HG03575 (cell line): Measurements from ENCODE around the gene FN1.
"Not testable (repeated sequence)": the region's sequence is repeated elsewhere in the genome, so short reads cannot be mapped to it uniquely, and the experiment has no call there.

Experiments used
- ATAC-seq: cut with Tn5 transposase; IDR thresholded peaks from one replicate; pipeline ENCODE4 v1.9.1; 2021; ENCODE audit not compliant: unreplicated experiment, insufficient number of reproducible peaks, low FRiP score; ENCODE audit errors: extremely low read depth

The FN1 gene

GRCh38 chr2:215411941-215412743, 23.7 kb downstream of the FN1 start:
- ATAC-seq: no peak

GRCh38 chr2:215410932-215411285, 25.0 kb downstream of the FN1 start:
- ATAC-seq: no peak

DNA sequence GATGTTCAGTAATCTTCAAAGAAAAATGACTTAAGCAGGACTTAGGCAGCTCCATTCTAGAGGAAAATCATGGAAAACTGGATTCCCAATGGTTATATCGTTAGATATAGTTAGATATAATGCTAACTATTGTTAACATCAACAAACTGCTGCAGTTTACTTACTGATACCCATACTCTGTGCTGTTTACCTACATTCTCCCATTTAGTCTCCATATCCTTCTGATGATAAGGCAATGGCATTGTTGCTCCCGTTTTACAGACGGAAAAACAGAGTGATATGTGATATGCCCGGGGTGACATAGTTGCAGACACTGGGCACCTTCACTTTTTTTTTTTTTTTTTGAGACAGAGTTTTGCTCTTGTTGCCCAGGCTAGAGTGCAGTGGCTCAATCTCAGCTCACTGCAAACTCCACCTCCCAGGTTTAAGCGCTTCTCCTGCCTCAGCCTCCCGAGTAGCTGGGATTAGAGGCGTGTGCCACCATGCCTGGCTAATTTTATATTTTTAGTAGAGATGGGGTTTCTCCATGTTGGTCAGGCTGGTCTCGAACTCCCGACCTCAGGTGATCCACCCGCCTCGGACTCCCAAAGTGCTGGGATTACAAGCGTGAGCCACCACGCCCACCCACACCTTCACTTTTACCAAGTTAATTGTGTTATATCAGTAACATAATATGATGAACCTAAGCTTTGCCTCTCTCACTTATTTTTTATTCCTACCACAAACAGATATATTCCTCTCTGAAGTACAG, 25.5 kb downstream of the FN1 start:
- ATAC-seq: not testable (repeated sequence)

GRCh38 chr2:215409331-215410127, 26.3 kb downstream of the FN1 start:
- ATAC-seq: no peak

DNA sequence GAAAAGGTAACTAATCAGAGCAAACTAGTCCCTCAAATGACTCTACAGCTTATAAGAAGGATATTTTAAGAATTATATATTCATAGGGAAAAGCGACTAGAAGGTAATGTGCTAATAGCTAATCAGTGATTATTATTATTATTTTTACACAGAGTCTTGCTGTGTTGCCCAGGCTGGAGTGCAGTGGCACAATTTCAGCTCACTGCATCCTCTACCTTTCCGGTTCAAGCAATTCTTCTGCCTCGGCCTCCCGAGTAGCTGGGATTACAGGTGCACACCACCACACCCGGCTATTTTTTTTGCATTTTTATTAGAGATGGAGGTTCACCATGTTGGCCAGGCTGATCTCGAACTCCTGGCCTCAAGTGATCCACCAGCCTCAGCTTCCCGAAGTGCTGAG, 27.4 kb downstream of the FN1 start:
- not testable (repeated sequence) for ATAC-seq

DNA sequence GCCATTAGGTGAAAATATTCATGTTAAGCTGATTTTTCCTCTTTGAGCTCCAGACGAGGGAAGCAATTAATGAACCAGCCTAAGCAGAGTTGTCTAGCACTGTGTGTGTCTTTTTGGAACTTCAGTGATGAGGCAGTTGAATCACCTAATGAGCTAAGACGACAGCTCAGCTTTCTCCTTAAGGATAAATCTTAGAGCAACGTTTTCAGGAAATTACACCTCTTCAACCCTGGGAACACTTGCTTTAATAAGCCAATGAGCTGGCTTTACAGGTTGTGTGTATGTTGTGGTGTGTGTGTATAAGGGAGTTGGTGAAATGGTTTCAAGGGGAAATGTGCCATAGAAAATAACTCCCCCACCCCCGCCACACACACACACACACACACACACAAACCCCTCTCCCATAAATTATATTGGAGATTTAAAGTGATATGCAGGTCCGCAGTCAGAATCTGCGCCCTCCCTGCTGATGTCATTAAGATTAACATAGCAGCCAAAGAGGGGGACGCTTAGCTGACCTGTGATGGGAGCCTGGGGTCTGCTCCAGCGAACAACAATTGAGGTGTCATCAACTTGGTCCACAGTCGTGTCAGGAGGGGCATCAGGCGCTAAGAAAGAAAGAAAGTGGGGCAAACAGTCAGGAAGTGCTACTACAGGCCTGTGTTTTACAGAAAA, 28.1 kb downstream of the FN1 start:
- no peak for ATAC-seq

DNA sequence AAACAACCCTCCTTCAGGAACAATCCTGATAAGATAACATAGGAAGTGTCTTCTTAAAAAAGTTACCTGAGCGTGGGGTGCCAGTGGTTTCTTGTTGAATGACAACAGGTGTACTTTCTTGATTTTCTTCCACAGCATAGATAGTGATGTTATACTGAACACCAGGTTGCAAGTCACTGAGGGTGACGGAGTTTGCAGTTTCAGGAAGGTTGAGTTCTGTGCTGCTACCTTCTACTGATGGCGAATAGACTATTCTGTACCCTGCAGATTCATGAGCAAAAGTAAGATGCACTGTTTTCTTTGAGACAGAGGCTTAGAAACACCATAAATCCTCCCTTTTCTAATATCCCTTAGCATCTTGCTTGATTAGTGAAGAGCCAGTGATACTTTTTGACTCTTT, 28.8 kb downstream of the FN1 start:
- no peak for ATAC-seq

GRCh38 chr2:215405722-215406581, 29.9 kb downstream of the FN1 start:
- no peak for ATAC-seq

DNA sequence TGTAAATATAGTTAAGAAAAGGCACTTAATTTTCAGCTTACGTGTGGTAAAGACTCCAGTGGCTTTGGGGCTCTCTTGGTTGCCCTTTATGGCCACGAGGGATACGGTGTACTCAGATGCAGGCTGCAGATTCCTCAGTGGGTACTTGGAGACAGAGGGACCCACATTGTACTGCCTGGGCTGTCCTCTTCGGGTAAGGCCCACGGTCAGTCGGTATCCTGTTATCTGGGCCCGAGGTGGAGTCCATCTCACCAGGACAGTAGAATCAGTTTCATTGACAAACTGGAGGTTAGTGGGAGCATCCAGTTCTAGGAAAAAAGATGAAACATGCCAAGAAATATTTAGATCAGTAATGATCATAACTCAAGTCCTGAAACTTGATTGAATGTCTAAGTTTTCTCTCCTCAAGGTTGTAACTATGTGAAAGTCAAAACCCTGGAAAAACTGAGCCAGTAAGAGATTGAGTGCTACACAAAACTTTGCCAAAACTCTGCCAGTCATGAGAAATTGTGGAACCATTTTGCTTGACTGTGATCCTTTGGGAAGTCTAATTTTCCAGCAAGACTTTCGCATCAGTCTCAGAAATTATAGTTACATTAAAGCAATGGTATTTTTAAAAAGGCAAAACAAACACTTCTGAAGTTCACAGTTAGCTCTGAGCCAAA, 31.4 kb downstream of the FN1 start:
- ATAC-seq: no peak

GRCh38 chr2:215403441-215404347, 32.2 kb downstream of the FN1 start:
- no peak for ATAC-seq

GRCh38 chr2:215401896-215402379, 33.9 kb downstream of the FN1 start:
- no peak for ATAC-seq

- no peak for ATAC-seq
Observed at GRCh38 chr2:215399067-215399716, 36.7 kb downstream of the FN1 start.

- ATAC-seq: no peak
Observed at GRCh38 chr2:215397632-215398341, 38.1 kb downstream of the FN1 start.

DNA sequence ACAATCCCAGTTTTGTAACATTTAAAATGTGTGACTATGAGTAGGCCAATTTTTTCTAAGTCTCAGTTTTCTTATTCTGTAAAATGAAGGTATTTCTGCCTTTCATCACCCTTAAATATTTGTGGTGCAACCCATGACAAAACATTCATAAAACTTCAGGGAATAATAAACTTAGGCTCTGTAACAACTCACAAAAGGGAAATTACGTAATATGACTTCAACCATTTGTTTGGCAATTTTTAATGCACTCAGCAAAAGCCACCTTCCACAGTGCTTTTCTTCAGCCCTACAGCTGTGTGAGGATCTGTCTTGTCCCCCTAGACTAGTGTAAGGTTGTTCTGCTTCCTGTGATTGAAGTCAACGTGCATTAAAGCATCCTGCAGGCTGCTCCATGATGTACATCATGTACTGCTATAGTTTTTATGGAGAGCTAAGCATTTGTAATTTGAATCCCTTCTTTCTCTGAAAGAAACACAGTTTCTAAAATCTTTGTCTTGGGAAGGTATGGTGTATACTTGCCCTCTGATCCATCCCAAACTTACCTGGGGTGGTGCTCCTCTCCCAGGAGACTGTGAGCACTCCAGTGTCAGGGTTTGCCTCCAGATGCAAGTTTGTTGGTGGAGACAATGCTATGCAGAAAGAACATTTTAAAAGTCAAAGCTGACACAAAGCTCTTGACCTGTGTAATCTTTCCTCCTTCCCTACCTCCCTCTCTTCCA, 39.1 kb downstream of the FN1 start:
- ATAC-seq: no peak
